Lower lobe of right lung (tissue), 2 donors: Measurements from ENCODE around the gene R3HDM2. TPM values are rescaled to one million over a fixed set of nuclear protein-coding genes. Genes with fewer than 3 reads are reported as not detected.
"Not testable (repeated sequence)": the region's sequence is repeated elsewhere in the genome, so short reads cannot be mapped to it uniquely, and the experiment has no call there.

Experiments
- ATAC-seq, 2 donors: fragments of 200-7000 bp; cut with Tn5 transposase; one replicate each; pipeline ENCODE4 v1.9.1; 2020 to 2022; ENCODE audit warnings: mild to moderate bottlenecking in 2 of 2, moderate library complexity in 2 of 2
- DNase-seq: peaks from one replicate; pipeline ENCODE4 v3.0.0-alpha.2; 2020
- H3K27ac ChIP-seq: fragments of 200-600 bp; one replicate; pipeline ENCODE4 v1.8.0; 2022
- H3K27me3 ChIP-seq: fragments of 200-600 bp; one replicate; pipeline ENCODE4 v1.8.0; 2022; ENCODE audit warnings: low read depth
- H3K36me3 ChIP-seq: fragments of 200-600 bp; one replicate; pipeline ENCODE4 v1.8.0; 2022; ENCODE audit warnings: mild to moderate bottlenecking
- H3K4me1 ChIP-seq: fragments of 200-600 bp; one replicate; pipeline ENCODE4 v1.8.0; 2022
- H3K4me3 ChIP-seq: fragments of 200-600 bp; one replicate; pipeline ENCODE4 v1.8.0; 2022; ENCODE audit warnings: mild to moderate bottlenecking
- H3K9me3 ChIP-seq: fragments of 200-600 bp; one replicate; pipeline ENCODE4 v1.8.0; 2022
- intact Hi-C: fragments of 100-400 bp; cut with DNase I; formaldehyde crosslinking; loops from one replicate; pipeline ENCODE4 v1.11.0; 2022
- total RNA-seq: library from RNA; stranded (reverse); fragmentation: NEBNext Ultra II Directional; extraction: Animal tissue kit (Norgen Biotek cat#: 25700); gene quantifications from one replicate; pipeline ENCODE4 v1.2.1, GENCODE V29; 2021
- TF ChIP-seq, protein P1 (sequence below): fragments of 200-600 bp; IDR thresholded peaks from one replicate; pipeline ENCODE4 v1.8.0; 2022; ENCODE audit warnings: antibody characterized with exemption, mild to moderate bottlenecking
- donor health status: DM: no; HTN: yes; CAD: no; lungs with severe emphysema.

The R3HDM2 gene
- total RNA-seq, 1 donor from 2014 or later, result 79.3 TPM

DNA sequence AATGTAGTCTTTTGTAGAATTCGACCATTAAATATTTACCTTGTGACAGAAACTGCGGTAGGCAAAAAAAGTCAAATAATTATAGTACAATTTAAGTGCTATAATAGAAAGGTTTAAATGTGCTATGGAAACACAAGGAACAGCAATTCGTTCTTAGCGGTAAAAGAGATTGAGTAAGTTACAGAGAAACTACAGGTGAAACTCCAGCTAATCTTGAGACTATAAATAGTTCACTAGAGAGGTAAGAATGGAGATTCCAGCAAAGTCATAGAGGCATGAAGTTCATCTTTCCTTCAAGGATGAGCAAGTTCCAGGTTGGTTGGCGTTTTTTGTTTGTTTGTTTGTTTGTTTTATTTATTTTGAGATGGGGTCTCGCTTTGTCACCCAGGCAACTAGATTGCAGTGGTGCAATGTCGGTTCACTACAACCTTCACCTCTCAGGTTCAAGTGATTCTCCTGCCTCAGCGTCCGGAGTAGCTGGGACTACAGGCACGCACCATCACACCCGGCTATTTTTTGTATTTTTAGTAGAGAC lies 878 bp upstream of the R3HDM2 start:
- Histone ChIP-seq H3K9me3 (no peaks in the 10 kb centered on the region), H3K4me1 (peaks cover 14% of the 10 kb centered on the region), H3K36me3 (no peaks in the 10 kb centered on the region), H3K27ac (peak overlapping the region; percentile 83), H3K27me3 (no peaks in the 10 kb centered on the region), H3K4me3 (peak overlapping the region; percentile 77)
- intact Hi-C loops, result no loop called here
- DNase-seq (no peak), ATAC-seq (no peak)
- TF ChIP-seq, protein P1, sequence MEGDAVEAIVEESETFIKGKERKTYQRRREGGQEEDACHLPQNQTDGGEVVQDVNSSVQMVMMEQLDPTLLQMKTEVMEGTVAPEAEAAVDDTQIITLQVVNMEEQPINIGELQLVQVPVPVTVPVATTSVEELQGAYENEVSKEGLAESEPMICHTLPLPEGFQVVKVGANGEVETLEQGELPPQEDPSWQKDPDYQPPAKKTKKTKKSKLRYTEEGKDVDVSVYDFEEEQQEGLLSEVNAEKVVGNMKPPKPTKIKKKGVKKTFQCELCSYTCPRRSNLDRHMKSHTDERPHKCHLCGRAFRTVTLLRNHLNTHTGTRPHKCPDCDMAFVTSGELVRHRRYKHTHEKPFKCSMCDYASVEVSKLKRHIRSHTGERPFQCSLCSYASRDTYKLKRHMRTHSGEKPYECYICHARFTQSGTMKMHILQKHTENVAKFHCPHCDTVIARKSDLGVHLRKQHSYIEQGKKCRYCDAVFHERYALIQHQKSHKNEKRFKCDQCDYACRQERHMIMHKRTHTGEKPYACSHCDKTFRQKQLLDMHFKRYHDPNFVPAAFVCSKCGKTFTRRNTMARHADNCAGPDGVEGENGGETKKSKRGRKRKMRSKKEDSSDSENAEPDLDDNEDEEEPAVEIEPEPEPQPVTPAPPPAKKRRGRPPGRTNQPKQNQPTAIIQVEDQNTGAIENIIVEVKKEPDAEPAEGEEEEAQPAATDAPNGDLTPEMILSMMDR, result no peak

DNA sequence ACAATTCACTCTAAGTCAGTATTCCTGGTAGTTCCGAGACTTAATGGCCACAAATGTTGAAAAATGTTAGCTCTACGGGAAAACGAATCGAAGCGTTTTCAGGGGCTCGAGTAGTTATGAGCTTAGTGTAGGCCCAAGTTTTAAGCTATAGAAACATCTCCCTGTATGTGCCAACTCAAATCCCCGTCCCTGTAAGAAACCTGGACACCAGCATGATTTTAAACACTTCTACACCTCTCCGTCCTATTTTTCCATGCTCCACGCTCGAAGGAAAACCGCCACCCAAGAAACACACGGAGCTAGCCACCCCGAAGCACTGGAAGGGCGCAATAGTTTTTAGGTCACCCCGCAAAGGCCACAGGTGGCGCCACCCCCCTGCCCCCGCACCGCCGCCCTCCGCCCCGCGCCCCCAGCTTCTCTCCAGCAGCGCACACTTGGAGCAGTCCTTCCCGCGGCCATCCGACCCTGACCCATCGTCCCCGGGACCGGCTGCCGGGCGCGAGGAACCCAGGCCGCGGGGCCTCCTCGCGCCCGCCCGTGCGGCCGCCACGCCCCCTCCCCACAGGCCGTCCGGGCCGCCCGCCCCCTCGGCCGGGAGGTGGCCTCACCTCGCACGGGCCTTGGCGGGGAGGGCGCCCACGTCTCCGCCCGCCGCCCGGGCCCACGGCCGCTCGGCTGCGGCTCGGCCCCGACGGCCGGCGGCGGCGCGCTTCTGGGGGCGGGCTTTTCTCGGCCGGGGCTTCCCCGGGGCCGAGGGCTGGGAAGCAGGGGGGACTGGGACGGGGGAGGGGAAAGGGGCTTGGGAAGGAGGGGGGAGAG lies 522 bp downstream of the R3HDM2 start:
- H3K4me1 ChIP-seq, result peaks cover 14% of the 10 kb centered on the region
- no peaks in the 10 kb centered on the region for H3K9me3 ChIP-seq
- peak overlapping the region; percentile 83 for H3K27ac ChIP-seq
- ATAC-seq, result peak; percentile 84 to 88
- no peaks in the 10 kb centered on the region for H3K27me3 ChIP-seq
- intact Hi-C loops, result no loop called here
- H3K4me3 ChIP-seq, result peak overlapping the region; percentile 77
- TF ChIP-seq, protein P1, result no peak
- peaks cover 4% of the 10 kb centered on the region for H3K36me3 ChIP-seq
- peak; percentile 69 for DNase-seq

DNA sequence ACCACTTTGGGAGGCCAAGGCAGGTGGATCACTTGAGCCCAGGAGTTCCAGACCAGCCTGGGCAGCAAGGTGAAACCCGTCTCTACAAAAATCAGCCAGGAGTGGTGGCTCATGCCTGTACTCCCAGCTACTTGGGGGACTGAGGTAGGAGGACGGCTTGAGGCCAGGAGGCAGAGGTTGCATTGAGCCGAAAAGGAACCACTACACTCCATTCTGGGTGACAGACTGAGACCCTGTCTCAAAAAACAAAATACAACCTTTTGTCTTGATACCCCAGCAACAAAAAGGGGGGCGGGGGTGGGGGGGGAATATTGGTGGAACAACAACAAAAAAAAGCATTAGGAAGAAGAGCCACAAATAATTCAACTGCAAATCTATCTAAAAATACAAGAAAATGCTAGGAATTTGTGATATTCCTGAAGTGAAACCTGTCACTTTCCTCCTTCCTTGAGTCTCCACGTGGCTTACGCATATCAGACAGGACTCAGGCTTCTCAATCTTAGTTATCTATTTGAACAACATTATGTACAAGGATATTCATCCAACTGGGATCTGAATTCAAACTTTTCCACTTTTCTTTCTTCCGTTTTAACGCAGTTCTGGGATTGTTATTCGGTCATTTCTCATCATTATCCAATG lies 1.3 kb downstream of the R3HDM2 start:
- Histone ChIP-seq H3K9me3 (no peaks in the 10 kb centered on the region), H3K27me3 (no peaks in the 10 kb centered on the region), H3K4me3 (peak overlapping the region; percentile 77), H3K4me1 (peaks cover 14% of the 10 kb centered on the region), H3K27ac (peak overlapping the region; percentile 83), H3K36me3 (peaks cover 4% of the 10 kb centered on the region)
- ATAC-seq (no peak), DNase-seq (no peak)
- intact Hi-C loops, result no loop called here
- TF ChIP-seq, protein P1, result no peak

DNA sequence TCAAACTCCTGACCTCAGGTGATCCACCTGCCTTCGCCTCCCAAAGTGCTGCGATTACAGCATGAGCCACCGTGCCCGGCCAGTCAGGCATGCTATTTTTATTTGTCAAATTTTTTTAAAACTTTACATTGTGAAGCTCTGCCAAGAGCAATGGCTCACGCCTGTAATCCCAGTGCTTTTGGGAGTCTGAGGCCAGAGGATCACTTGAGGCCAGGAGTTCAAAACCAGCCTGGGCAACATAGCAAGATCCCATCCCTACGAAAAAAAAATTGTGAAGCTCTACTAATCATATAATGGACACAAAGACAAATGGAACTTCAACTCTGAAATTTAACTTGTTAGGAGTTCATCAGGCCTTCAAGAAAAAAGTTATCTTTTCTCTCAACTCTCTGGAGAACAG lies 1.9 kb downstream of the R3HDM2 start:
- H3K27ac ChIP-seq, result no peak overlapping the region

DNA sequence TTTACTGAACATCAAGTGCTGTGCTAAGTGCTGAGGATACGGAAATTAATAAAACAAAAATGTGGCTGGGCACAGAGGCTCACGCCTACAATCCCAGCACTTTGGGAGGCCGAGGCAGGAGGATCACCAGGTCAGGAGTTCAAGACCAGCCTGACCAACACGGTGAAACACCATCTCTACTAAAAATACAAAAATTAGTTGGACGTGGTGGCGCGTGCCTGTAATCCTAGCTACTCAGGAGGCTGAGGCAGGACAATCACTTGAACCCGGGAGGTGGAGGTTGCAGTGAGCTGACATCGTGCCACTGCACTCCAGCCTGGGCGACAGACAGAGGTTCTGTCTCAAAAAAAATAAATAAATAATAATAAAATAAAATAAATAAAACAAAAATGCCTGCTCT lies 3.9 kb downstream of the R3HDM2 start:
- intact Hi-C loops, ATAC-seq, H3K4me3 ChIP-seq, DNase-seq, H3K9me3 ChIP-seq, H3K27me3 ChIP-seq, H3K27ac ChIP-seq: not testable (repeated sequence)
- peaks cover 21% of the 10 kb centered on the region for H3K36me3 ChIP-seq
- peaks cover 14% of the 10 kb centered on the region for H3K4me1 ChIP-seq

More for the DNA sequence above, 1.9 kb downstream of the R3HDM2 start:
- H3K4me3 ChIP-seq, result no peak overlapping the region
- no peak for DNase-seq
- no peak for ATAC-seq
- intact Hi-C loops, result no loop called here
- TF ChIP-seq, protein P1, result no peak
- H3K36me3 ChIP-seq, result peaks cover 4% of the 10 kb centered on the region
- H3K4me1 ChIP-seq, result peaks cover 14% of the 10 kb centered on the region
- no peaks in the 10 kb centered on the region for H3K27me3 ChIP-seq
- no peaks in the 10 kb centered on the region for H3K9me3 ChIP-seq

DNA sequence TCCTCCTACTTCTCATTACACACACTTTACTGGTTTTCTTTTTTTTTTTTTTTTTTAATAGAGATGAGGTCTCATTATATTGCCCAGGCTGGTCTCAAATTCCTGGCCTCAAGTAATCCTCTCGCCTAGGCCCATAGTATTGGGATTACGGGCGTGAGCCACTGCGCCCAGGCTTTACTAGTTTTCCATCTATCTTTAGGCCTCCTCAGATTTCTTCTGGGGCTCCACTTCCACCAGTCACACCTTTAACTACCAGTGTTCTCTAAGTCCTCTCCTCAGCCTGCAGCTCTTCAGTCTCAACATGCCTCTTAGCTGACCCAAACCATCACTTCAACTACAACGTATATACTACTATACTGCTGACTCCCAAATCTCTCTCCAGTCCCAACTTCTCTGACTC lies 10.4 kb downstream of the R3HDM2 start:
- Histone ChIP-seq H3K36me3 (peaks cover 24% of the 10 kb centered on the region), H3K9me3 (no peaks in the 10 kb centered on the region), H3K27me3 (no peaks in the 10 kb centered on the region), H3K27ac (no peak overlapping the region), H3K4me3 (no peak overlapping the region), H3K4me1 (no peaks in the 10 kb centered on the region)
- no peak for ATAC-seq
- TF ChIP-seq, protein P1, result no peak
- intact Hi-C loops, result no loop called here
- no peak for DNase-seq
